ENCODE measurements around the gene KCNJ4. TPM values are rescaled to one million over a fixed set of nuclear protein-coding genes. Genes with fewer than 3 reads are reported as not detected.

The KCNJ4 gene
- total RNA-seq, 1 experiment from 2014 or later = 0.18 TPM

DNA sequence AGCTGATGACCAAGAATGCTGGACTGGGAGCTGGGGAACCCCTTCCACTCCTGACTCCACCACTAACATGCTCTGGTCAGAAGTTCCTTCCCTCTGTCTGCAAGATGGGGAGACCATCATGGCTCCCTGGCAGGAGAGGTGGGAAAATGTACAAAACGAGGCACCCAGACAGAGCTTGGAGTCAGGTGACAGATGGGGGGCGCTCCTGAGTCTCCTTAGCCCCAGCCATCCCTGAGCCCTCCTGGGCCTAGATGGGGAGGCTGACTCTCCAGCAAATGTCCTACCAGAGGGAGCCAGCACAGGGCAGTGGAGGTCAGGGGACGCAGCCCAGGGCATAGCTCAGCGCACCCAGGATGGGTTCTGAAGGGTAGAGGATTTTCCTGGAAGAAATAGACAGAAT, 20.0 kb downstream of the KCNJ4 start:
- BruUV-seq (replicated peaks) = no TSS peak
- Histone ChIP-seq H3K4me3 (ENCODE audit: low read depth in 2 of 2, low read length in 2 of 2) (no peak overlapping the region), H3K27ac (ENCODE audit: low read length) (no peak overlapping the region), H3K9me3 (ENCODE audit: control insufficient read depth, insufficient read depth, low read depth, low read length) (no peaks in the 10 kb centered on the region), H3K36me3 (ENCODE audit: control insufficient read depth, insufficient read depth, low read length) (no peaks in the 10 kb centered on the region), H3K27me3 (ENCODE audit: control insufficient read depth, insufficient read depth, low read length) (no peaks in the 10 kb centered on the region), H3K4me1 (ENCODE audit: control insufficient read depth, insufficient read depth, low read length) (no peaks in the 10 kb centered on the region)
- ChIA-PET POLR2A (no interaction called here), CTCF (no interaction called here)
- no peak for DNase-seq (ENCODE audit: low read depth, low spot score)
- in situ Hi-C loops (cut with HindIII; ENCODE audit: low pct_unique_long_range_greater_than_20kb, low sequenced_read_pairs) (no loop called here), intact Hi-C loops (cut with micrococcal nuclease; ENCODE audit: unreplicated experiment) (no loop called here)
- TF ChIP-seq, protein P1, sequence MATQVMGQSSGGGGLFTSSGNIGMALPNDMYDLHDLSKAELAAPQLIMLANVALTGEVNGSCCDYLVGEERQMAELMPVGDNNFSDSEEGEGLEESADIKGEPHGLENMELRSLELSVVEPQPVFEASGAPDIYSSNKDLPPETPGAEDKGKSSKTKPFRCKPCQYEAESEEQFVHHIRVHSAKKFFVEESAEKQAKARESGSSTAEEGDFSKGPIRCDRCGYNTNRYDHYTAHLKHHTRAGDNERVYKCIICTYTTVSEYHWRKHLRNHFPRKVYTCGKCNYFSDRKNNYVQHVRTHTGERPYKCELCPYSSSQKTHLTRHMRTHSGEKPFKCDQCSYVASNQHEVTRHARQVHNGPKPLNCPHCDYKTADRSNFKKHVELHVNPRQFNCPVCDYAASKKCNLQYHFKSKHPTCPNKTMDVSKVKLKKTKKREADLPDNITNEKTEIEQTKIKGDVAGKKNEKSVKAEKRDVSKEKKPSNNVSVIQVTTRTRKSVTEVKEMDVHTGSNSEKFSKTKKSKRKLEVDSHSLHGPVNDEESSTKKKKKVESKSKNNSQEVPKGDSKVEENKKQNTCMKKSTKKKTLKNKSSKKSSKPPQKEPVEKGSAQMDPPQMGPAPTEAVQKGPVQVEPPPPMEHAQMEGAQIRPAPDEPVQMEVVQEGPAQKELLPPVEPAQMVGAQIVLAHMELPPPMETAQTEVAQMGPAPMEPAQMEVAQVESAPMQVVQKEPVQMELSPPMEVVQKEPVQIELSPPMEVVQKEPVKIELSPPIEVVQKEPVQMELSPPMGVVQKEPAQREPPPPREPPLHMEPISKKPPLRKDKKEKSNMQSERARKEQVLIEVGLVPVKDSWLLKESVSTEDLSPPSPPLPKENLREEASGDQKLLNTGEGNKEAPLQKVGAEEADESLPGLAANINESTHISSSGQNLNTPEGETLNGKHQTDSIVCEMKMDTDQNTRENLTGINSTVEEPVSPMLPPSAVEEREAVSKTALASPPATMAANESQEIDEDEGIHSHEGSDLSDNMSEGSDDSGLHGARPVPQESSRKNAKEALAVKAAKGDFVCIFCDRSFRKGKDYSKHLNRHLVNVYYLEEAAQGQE (IDR thresholded peaks at IDR 0.05; ENCODE audit: insufficient read depth in 1 of 2, low read depth in 2 of 2, low read length in 1 of 2) = no peak
- TF ChIP-seq TCF7L2 (IDR thresholded peaks at IDR 0.05; ENCODE audit: low read depth, low read length) (no peak), POLR2AphosphoS5 (IDR thresholded peaks at IDR 0.05; ENCODE audit: low read depth, low read length) (no peak), SIN3A (IDR thresholded peaks at IDR 0.05; ENCODE audit: borderline replicate concordance, insufficient read depth, low read depth, low read length) (no peak)
- TF ChIP-seq, protein P2, sequence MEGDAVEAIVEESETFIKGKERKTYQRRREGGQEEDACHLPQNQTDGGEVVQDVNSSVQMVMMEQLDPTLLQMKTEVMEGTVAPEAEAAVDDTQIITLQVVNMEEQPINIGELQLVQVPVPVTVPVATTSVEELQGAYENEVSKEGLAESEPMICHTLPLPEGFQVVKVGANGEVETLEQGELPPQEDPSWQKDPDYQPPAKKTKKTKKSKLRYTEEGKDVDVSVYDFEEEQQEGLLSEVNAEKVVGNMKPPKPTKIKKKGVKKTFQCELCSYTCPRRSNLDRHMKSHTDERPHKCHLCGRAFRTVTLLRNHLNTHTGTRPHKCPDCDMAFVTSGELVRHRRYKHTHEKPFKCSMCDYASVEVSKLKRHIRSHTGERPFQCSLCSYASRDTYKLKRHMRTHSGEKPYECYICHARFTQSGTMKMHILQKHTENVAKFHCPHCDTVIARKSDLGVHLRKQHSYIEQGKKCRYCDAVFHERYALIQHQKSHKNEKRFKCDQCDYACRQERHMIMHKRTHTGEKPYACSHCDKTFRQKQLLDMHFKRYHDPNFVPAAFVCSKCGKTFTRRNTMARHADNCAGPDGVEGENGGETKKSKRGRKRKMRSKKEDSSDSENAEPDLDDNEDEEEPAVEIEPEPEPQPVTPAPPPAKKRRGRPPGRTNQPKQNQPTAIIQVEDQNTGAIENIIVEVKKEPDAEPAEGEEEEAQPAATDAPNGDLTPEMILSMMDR (IDR thresholded peaks at IDR 0.05) = no peak
- ATAC-seq = no peak

DNA sequence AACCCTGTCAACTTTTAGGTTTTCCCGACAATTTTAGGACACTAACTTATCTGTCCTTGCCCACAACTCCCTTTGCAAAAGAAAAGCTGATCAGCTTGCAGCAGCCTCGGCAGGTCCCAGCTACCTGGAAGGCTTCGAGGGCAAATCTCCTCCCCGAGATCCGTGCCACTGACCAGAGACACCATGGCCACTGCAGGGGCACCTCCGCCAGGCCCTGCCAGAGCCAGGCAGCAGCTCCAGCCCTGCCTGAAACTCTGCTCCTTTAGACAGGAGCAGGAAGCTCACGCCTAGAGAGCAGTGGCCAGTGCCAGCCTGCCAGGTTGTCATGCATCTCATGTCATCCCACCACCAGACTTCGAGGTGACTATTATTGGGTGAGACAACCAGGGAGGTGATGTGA, 21.1 kb downstream of the KCNJ4 start:
- intact Hi-C loops (cut with micrococcal nuclease; ENCODE audit: unreplicated experiment) (no loop called here), in situ Hi-C loops (cut with HindIII; ENCODE audit: low pct_unique_long_range_greater_than_20kb, low sequenced_read_pairs) (no loop called here)
- TF ChIP-seq TCF7L2 (IDR thresholded peaks at IDR 0.05; ENCODE audit: low read depth, low read length) (no peak), POLR2AphosphoS5 (IDR thresholded peaks at IDR 0.05; ENCODE audit: low read depth, low read length) (no peak), SIN3A (IDR thresholded peaks at IDR 0.05; ENCODE audit: borderline replicate concordance, insufficient read depth, low read depth, low read length) (no peak)
- TF ChIP-seq, protein P1 (IDR thresholded peaks at IDR 0.05; ENCODE audit: insufficient read depth in 1 of 2, low read depth in 2 of 2, low read length in 1 of 2) = no peak
- TF ChIP-seq, protein P2 (IDR thresholded peaks at IDR 0.05) = no peak
- no peak overlapping the region for H3K4me3 ChIP-seq (ENCODE audit: low read depth in 2 of 2, low read length in 2 of 2)
- no peak overlapping the region for H3K27ac ChIP-seq (ENCODE audit: low read length)
- ChIA-PET POLR2A (interaction anchor here (0.6 kb wide), 1 partner anchor 8 kb away, joined by 17 read pairs; no protein-coding TSS in a partner anchor), CTCF (no interaction called here)
- no peaks in the 10 kb centered on the region for H3K27me3 ChIP-seq (ENCODE audit: control insufficient read depth, insufficient read depth, low read length)
- no peaks in the 10 kb centered on the region for H3K9me3 ChIP-seq (ENCODE audit: control insufficient read depth, insufficient read depth, low read depth, low read length)
- no peaks in the 10 kb centered on the region for H3K36me3 ChIP-seq (ENCODE audit: control insufficient read depth, insufficient read depth, low read length)
- H3K4me1 ChIP-seq (ENCODE audit: control insufficient read depth, insufficient read depth, low read length) = no peaks in the 10 kb centered on the region
- DNase-seq (ENCODE audit: low read depth, low spot score) = no peak
- no TSS peak for BruUV-seq (replicated peaks)
- ATAC-seq = no peak

Data from Panc1 (cell line).